Body of pancreas (tissue), 4 donors: Measurements from ENCODE around the gene SMIM14. TPM values are rescaled to one million over a fixed set of nuclear protein-coding genes. Genes with fewer than 3 reads are reported as not detected.
"Not testable (repeated sequence)": the region's sequence is repeated elsewhere in the genome, so short reads cannot be mapped to it uniquely, and the experiment has no call there.

Experiments
- ATAC-seq: fragments of 150-250 bp; one replicate; pipeline ENCODE4 v1.9.1; 2016
- DNase-seq, 4 donors: peaks; one replicate each; pipeline ENCODE4 v3.0.0-alpha.2; 2019
- H3K27ac ChIP-seq, 4 donors: fragments of 200-600 bp; sonication (generic); 1 replicate in 3 of 4; 2 replicates in 1 of 4; pipeline versions ENCODE4 v1.5.1 to v1.6.1; 2016 to 2019; ENCODE audit warnings: mild to moderate bottlenecking in 1 of 4, mixed read lengths in 1 of 4, moderate library complexity in 1 of 4
- H3K27me3 ChIP-seq, 2 donors: fragments of 200-600 bp; sonication (generic); one replicate each; pipeline ENCODE4 v1.6.0; 2016; ENCODE audit warnings: mild to moderate bottlenecking in 1 of 2
- H3K36me3 ChIP-seq, 2 donors: fragments of 200-600 bp; sonication (generic); replicated peaks in 1 of 2; 2 replicates each; pipeline ENCODE4 v1.5.1; 2016; ENCODE audit warnings: low read depth in 2 of 2; ENCODE audit not compliant: insufficient read depth in 1 of 2
- H3K4me1 ChIP-seq: fragments of 200-600 bp; sonication (generic); one replicate; pipeline ENCODE4 v1.6.0; 2016
- H3K4me3 ChIP-seq, 2 donors: fragments of 200-600 bp; sonication (generic); 1 replicate in 1 of 2; 2 replicates in 1 of 2; pipeline ENCODE4 v1.5.1; 2016 to 2019
- H3K9me3 ChIP-seq, 3 donors: fragments of 200-600 bp; sonication (generic); 1 replicate in 2 of 3; 2 replicates in 1 of 3; pipeline ENCODE4 v1.5.1; 2016
- CTCF ChIP-seq, 7 experiments: fragments of 450-650 bp in 4 of 7; fragments of 200-600 bp in 3 of 7; sonication (generic) in 3 of 7; IDR thresholded peaks; one replicate each; pipeline ENCODE4 v1.5.1; 2016 to 2019; ENCODE audit warnings: antibody characterized with exemption in 7 of 7
- POLR2A ChIP-seq, 3 donors: fragments of 450-650 bp; IDR thresholded peaks; one replicate each; pipeline ENCODE4 v1.6.1; 2016; ENCODE audit warnings: antibody characterized with exemption in 3 of 3, mild to moderate bottlenecking in 2 of 3
- WGBS, 2 donors: methylation state at CpG; one replicate each; pipeline ENCODE4 v1.1.5; 2017; 5-methylcytosine and 5-hydroxymethylcytosine counted together
- intact Hi-C: fragments of 100-400 bp; cut with DNase I; formaldehyde crosslinking; loops from one replicate; pipeline ENCODE4 v1.15.1; 2023
- total RNA-seq, 2 donors: library from RNA; depleted of rRNA; stranded (reverse); fragments of >200 nt; gene quantifications; one replicate each; pipeline ENCODE4 v1.1.0, GENCODE V29; 2016

Gene SMIM14
- 10 to 100 TPM; 24.4 to 26.2 TPM for total RNA-seq

DNA sequence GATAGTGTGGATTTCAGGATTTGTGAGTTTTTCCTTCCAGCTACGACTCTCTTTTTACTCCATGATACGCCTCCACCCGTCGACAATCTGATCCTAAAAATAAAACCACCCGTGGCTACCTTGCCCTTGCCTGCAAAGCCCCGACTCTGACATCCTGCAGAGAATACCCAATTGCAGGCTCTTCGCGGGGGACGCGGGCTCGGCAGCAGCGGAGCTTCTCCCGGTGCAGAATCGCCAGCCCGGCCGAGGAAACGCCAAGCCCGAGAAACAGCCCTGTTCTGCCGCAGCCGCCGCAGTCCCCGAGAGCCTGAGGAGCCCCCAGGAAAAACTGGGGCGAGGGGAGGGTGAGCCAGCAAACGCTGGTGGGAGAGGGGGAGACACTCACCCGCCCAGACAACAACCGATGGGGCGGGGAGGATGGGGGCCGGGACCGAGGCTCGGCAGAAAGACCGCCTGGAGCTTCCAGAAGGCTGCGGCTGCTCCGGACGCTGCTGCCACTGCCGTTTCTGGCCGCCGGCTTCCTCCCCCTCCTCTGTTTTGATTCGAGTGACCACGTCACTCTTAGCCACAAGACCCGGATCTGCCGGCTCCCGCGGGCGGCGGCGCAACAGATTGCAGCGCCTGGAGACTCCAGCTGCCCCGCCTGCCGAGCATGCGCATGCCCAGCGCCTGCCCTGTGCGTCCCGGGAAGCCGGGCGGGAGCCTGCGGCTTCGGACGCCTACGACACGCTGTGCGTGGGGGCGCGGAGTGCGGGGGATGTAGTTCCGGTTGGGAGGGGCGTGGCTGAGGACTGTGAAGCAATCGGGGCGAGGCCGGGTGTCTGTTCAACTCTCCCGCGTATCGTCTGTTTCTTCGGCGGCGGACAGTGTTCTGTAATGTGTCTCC lies at the start of gene SMIM14:
Gene SMIM14, minus strand, starts transcription at position 512 of the 886 bp plus-strand sequence. CDS start 33,720 bp downstream, outside the sequence.
- intact Hi-C loops, result no loop called here
- peak; percentile 98 to 99 (median 99) for TF ChIP-seq POLR2A (IDR thresholded peaks at IDR 0.05)
- TF ChIP-seq CTCF (IDR thresholded peaks at IDR 0.05), result peak in 3 of 7 experiments; percentile 39 to 57 (median 53)
- DNase-seq (peak; percentile 98 to 99 (median 99)), ATAC-seq (peak; percentile 96)
- WGBS, 2 donors, result 0% methylated on average over 8 to 61 of the region's 75 CpGs
- Histone ChIP-seq H3K36me3 (no peaks in the 10 kb centered on the region), H3K4me1 (peaks cover 39% of the 10 kb centered on the region), H3K9me3 (no peaks in the 10 kb centered on the region), H3K27ac (peak within 1 kb of the TSS; percentile 96 to 99 (median 98)), H3K4me3 (peak within 1 kb of the TSS; percentile 94 to 95), H3K27me3 (no peaks in the 10 kb centered on the region)

GRCh38 chr4:39687014-39687413 lies 48.3 kb upstream of the SMIM14 start:
- no peak for DNase-seq
- intact Hi-C loops, result no loop called here
- no peak overlapping the region for H3K27ac ChIP-seq
- no peaks in the 10 kb centered on the region for H3K4me1 ChIP-seq
- no peak for ATAC-seq
- no peaks in the 10 kb centered on the region for H3K27me3 ChIP-seq
- no peak overlapping the region for H3K4me3 ChIP-seq
- H3K9me3 ChIP-seq, result no peaks in the 10 kb centered on the region
- no peak for TF ChIP-seq POLR2A (IDR thresholded peaks at IDR 0.05)
- TF ChIP-seq CTCF (IDR thresholded peaks at IDR 0.05), result no peak
- no peaks in the 10 kb centered on the region for H3K36me3 ChIP-seq

DNA sequence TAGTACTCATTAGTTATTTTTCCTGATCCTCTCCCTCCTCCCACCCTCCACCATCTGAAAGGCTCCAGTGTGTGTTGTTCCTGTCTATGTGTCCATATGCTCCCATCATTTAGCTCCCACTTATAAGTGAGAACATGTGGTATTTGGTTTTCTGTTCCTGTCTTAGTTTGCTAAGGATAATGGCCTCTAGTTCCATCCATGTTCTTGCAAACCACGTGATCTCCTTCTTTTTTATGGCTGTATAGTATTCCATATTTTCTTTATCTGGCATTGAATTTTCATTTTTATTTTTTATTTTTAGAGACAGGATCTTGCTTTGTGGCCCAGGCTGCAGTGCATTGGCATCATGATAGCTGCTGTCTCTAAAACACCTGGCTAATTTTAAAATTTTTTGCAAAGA lies 47.3 kb upstream of the SMIM14 start:
- Histone ChIP-seq H3K27me3 (no peaks in the 10 kb centered on the region), H3K36me3 (no peaks in the 10 kb centered on the region), H3K4me1 (no peaks in the 10 kb centered on the region), H3K9me3 (no peaks in the 10 kb centered on the region), H3K4me3 (no peak overlapping the region), H3K27ac (no peak overlapping the region)
- no peak for TF ChIP-seq CTCF (IDR thresholded peaks at IDR 0.05)
- TF ChIP-seq POLR2A (IDR thresholded peaks at IDR 0.05), result no peak
- DNase-seq (no peak), ATAC-seq (no peak)
- intact Hi-C loops, result no loop called here
- 0 to 44% methylated on average over 1 of the region's 1 CpG for WGBS, 2 donors

DNA sequence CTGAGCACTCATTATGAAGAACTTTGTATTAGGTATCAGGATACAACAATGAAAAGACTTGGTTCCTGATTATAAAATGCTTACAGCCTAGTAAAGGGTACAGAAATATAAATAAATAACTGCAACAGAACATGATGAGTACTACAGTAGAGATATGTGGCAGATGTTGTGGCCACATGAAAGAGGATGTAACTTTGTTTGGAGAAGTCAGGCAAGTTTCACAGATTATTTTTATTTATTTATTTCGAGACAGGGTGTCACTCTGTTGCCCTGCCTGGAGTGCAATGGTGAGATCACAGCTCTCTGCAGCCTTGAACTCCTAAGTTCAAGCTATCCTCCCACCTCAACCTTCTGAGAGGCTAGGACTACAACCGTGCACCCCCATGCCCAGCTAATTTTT lies 43.5 kb upstream of the SMIM14 start:
- Histone ChIP-seq H3K36me3 (no peaks in the 10 kb centered on the region), H3K9me3 (no peaks in the 10 kb centered on the region), H3K27me3 (no peaks in the 10 kb centered on the region), H3K4me3 (no peak overlapping the region), H3K4me1 (no peaks in the 10 kb centered on the region), H3K27ac (no peak overlapping the region)
- TF ChIP-seq POLR2A (IDR thresholded peaks at IDR 0.05) (no peak), CTCF (IDR thresholded peaks at IDR 0.05) (no peak)
- DNase-seq, result peak in 1 of 4 donors; percentile 6
- intact Hi-C loops, result no loop called here
- ATAC-seq, result no peak
- WGBS, 2 donors, result 72% methylated on average over 2 of the region's 2 CpGs

DNA sequence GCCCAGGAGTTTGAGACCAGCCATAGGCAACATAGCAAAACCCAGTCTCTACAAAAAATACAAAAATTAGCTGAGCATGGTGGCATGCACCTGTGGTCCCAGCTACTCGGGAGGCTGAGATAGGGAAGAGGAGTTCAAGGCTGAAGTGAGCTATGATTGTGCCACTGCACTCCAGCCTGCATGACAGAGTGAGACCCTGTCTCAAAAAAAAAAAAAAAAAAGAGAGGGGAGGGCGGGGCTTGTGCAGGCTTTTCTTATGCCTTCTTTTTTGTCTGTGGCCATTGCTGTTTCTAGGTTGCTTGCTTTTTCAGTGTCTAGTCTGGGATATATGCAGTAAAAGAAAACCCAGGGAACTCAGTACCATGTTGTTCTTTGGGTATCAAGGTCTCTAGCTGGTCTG lies 42.3 kb upstream of the SMIM14 start:
- DNase-seq, H3K27ac ChIP-seq, intact Hi-C loops, H3K27me3 ChIP-seq, H3K4me3 ChIP-seq, ATAC-seq, H3K36me3 ChIP-seq, H3K9me3 ChIP-seq, H3K4me1 ChIP-seq: not testable (repeated sequence)
- WGBS, 2 donors, result 68 to 71% methylated on average over 2 of the region's 2 CpGs

DNA sequence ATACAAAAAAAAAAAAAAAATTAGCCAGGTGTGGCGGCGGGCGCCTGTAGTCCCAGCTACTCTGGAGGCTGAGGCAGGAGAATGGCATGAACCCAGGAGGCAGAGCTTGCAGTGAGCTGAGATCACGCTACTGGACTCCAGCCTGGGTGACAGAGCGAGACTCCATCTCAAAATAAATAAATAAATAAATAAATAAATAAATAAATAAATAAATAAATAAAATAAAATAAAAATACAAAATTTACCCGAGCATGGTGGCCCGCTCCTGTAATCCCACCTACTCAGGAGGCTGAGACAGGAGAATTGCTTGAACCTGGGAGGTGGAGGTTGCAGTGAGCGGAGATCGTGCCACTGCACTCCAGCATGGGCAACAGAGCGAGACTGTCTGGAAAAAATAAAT lies 37.0 kb upstream of the SMIM14 start:
- H3K27me3 ChIP-seq, H3K27ac ChIP-seq, H3K4me3 ChIP-seq, DNase-seq, H3K4me1 ChIP-seq, intact Hi-C loops, H3K9me3 ChIP-seq, ATAC-seq, H3K36me3 ChIP-seq: not testable (repeated sequence)
- WGBS, 2 donors, result 92 to 97% methylated on average over 10 of the region's 10 CpGs

DNA sequence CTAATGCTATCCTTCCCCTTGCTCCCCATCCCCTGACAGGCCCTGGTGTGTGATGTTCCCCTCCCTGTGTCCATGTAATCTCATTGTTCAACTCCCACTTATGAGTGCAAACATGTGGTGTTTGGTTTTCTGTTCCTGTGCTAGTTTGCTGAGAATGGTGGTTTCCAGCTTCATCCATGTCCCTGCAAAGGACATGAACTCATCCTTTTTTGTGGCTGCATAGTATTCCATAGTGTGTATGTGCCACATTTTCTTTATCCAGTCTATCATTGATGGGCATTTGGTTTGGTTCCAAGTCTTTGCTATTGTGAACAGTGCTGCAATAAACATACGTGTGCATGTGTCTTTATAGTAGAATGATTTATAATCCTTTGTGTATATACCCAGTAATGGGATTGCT lies 31.6 kb upstream of the SMIM14 start:
- H3K36me3 ChIP-seq, intact Hi-C loops, H3K9me3 ChIP-seq, ATAC-seq, H3K27ac ChIP-seq, H3K4me1 ChIP-seq, H3K4me3 ChIP-seq, DNase-seq, H3K27me3 ChIP-seq: not testable (repeated sequence)
- WGBS, 2 donors, result 81 to 100% methylated on average over 1 of the region's 1 CpG
